GM18526 (cell line): ENCODE data around the gene PXYLP1.

Experiments used
- POLR2A ChIP-seq: IDR thresholded peaks from 3 replicates; pipeline ENCODE4 v1.6.1; 2011; ENCODE audit not compliant: insufficient read length; ENCODE audit errors: extremely low read depth

The PXYLP1 gene

DNA sequence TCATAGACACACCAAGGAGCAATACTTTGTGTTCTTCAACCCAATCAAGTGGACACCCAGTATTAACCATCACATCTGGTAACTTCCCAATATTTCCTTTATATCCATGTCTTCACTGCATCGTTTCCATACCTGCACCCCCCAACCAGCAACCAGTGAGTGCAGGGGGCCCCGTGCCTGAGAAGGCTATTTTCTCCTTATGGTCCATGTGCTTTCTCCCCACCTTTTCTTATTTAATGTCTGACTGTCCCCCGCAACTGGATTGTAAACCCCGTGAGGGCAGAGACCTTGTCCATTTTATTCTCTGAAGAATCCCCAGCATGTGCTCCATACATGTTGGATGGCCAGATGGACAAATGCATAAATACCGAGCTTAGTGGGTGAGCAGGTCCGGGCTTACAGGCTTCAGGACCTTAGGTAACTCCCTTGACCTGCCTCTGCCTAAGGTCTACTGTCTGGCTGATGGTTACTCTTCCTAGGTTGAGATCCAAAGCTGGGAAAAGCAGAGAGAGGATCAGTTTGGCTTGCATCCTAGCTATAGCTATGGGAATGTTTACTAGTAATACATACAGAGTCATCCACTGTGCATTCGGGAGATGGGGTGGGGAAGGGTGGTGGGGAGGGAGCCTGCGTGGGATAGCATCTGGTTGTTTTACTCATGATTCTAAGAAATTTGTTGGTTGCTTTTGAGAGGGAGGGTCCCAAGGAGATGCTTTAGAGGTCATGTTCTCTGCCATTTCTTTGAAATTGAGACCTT, 41.5 kb downstream of the PXYLP1 start:
- no peak for TF ChIP-seq POLR2A

DNA sequence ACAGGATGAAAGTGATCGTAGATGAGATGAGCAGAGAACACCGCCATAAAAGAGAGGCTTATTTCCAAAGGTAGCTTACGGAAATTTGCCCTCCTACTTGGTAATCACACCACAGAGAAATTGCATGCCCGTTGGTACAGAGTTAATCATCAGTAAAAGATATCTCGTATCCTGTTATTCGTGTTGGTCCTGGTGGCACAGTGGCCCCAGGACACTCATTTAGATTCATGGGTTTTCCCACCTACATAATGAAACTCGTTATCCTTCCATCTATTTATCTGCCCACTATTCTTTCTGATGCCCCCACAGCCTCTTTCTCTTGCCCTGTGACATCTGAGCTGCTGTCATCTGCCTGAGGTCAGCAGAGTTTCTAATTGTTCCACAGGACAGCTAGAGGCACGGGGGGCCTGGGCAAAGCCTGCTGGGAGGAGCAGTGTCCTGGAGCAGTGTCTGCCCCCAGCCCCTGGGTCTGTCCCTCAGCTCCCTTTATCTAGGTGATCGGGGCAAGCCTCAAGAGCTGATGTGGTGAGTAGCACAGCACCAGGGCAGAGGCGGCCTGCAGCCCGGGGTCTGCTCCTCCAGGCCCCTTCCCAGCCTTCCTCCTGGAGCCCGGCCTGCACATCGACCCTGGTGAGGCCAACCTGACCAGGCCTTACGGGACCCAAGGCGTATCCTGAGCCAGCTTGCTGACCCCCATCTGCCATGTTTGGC, 42.2 kb downstream of the PXYLP1 start:
- no peak for TF ChIP-seq POLR2A

DNA sequence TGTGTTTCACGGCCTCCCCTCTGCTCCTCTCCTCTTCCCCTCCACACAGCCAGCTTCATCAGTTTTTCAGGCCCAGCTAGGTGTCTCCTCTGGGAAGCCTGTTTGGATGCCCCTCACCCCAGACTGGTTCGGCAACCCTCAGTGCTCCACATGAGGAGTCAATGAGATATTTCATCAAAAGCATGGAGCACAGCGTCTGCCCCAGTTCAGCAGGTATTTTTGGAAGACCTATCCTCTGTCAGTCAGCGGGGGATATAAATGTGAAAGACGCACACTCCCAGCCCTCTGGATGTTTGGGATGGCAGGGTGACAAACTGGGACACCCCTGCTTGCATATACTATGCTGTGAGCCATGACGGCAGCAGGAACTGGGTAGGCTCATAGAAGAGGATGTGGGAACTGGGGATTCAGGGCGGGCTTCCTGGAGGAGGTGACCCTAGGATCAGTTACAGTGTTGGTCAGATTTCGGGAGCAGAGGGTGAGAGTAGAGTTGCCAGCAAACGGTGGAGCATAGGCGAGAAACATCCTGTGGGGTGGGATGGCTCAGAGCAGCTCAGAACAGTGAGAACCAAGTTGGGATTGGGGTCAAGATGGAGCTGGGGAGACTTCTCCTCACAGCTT, 42.9 kb downstream of the PXYLP1 start:
- TF ChIP-seq POLR2A, result no peak

DNA sequence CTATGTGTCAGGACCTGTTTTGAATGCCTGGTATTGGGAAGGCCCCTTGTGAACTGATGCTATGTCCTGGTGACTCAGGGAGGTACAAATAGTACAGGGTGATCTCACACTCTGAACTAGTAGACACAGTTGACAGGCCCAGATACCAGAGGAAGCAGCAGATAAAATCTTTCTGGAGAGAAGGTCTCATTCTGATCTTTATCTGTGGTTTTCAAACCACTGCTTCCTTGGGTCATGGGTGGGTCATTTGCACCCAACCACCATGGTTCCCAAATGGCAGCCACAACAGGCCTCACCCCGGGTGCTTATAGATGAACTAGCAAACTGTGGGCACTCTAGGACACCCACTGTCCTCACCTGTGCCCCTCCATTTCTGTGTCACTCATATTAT, 43.4 kb downstream of the PXYLP1 start:
- no peak for TF ChIP-seq POLR2A

DNA sequence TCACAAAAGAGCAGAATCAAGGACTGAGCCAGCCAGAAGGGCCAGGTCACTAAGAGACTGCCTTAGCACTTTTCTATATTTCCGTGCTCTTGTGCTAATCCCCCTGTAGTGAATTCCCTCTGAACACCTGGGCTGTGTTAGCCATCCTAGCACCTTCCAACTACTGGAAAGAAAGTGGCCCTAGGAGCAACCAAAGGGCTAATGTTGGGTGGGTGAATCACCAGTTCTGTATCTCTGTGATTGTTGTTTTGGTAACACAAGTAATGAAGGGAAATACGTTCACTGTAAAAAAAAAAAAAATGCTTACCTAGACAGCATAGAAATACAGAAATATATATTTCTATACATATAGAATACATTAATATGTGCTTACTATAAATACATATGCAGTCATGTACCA, 43.9 kb downstream of the PXYLP1 start:
- no peak for TF ChIP-seq POLR2A

DNA sequence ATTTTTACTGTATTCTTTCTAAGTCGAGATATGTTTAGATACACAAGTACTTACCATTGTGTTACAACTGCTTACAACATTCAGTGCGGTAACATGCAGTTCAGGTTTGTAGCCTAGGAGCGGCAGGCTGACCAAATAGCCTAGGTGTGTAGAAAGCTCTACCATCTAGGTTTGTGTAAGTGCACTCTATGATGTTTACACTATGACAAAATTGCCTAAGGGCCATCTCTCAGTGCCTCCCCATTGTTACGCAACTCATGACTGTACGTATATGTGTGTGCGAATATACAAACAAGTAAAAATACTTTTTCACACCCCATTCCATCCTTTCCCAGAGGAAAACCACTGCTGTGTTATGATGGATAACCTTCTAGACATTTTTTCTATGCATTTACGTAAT, 44.3 kb downstream of the PXYLP1 start:
- TF ChIP-seq POLR2A, result no peak

DNA sequence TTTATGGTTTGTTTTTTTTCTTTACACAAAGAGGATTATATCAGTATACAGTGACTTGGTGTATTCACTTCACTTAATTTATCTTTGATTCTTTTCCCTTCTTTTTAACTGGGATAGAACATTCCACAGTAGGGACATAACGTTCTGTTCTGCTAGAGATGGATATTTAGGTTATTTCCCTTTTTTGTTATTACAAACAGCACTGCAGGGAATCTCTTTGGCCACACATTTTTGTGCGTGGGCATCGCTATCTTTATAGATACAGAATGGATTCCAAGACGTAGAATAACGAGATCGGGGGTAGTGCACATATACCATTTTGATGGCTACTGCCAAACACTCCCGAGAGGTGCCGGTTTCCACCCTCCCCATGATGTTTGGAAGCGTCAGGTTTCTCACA, 44.8 kb downstream of the PXYLP1 start:
- no peak for TF ChIP-seq POLR2A

DNA sequence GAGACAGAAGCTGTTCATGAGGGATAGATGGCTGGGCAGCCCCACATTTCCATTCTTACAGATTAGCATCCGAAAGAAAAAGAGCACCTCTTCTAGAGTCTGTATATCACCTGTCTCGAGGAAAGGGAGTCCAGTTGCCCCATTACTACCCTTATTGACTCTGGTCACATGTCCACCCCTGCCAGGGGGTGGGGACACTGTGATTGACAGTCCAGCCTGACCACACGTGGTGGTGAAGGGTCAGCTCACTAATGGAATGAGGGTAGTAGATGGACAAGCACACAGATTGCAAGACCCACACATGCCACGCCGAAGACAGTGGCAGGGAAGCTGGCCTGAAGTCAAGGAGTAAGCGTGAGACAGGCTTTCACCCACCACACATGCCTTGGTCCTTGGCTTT, 45.8 kb downstream of the PXYLP1 start:
- TF ChIP-seq POLR2A, result no peak

DNA sequence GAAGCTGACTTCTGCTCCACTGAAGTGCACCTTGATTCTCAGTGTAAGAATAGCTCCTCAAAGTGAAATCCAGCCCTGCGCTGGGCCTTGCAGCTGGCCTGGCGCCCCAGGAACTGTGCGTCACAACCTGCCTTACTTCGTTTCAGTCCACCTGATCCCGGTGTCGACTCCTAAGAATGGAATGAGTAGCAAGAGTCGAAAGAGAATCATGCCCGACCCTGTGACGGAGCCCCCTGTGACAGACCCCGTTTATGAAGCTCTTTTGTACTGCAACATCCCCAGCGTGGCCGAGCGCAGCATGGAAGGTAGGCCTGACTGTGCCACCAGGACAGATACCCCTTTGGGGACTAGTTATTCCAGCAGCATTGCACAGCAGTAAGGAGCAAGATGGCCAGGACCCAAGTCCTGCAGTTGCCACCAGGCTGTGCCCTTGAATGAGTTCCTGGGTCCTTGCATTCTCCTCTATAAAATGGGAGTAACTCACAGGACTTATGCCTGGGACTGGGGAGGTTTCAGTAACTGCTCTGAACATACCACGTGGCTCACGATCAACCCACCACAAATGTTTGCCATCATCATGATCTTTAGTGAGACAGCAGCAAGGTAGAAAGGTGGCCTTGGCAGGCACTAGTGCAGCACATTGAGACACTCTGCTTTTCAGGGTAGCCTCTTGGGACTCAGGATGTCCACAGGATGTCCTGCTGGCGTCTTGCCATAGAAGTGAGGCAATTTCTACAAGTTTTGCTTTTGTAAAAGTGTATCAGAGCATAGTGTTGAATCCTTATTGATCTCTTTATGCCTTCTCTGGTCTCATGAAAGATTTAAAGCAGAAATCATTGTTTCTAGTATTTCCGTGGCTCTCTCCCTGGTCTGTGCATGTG, 46.8 kb downstream of the PXYLP1 start:
- TF ChIP-seq POLR2A, result no peak

DNA sequence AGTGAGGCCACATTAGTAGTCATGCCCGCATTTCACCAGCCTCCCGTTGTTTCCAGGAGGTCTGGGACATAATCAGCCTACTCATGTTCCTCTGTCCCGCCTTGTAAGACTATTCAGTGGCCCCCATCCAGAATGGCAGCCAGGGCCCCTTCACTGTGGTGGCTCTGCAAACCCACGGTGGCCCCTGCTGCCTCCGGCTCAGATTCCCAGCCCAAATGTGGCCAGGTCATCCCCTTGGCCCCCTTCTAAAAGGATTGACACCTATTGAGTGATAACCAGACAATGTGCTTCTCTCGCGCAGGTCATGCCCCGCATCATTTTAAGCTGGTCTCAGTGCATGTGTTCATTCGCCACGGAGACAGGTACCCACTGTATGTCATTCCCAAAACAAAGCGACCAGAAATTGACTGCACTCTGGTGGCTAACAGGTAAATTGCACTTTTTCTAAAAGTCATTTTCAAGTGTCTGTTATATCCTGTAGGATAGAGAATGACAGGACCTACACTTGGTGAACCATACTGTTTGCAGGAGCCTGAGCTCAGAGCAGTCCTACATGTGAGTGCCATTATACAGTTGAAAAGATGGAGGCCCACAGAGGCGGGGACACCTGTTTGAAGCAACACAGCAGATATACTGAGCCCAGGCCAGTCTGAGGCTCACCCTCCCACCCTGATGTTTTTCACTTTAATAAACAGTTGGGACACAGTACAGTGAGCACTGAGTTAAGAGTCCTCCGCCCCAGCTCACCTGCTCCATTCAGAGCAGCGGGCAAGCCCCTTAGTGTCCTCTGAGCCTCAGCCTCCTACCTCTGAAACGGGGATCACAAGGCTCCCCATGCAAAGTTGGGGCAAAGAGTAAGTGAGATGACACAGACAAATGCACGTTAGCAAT, 47.7 kb downstream of the PXYLP1 start:
- no peak for TF ChIP-seq POLR2A

DNA sequence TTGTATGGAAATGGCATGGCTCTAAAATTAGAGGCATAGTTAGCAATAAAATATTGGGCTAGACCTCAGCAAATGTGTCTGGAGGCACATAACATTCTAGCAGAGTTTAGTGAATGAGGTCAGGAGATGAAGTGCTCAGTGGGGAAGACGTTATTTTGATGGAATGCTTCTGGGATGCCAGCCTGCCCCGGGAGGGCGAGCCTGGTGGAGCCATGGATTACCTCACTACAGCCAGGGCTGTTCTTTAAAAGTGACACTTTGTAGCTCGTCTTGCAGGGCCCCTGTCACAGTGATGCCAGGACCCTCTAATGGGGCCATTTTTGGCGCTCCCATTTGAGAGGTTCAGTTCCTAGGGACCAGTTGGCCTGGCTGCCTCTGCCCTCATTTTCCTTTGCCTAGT, 48.5 kb downstream of the PXYLP1 start:
- TF ChIP-seq POLR2A, result no peak

DNA sequence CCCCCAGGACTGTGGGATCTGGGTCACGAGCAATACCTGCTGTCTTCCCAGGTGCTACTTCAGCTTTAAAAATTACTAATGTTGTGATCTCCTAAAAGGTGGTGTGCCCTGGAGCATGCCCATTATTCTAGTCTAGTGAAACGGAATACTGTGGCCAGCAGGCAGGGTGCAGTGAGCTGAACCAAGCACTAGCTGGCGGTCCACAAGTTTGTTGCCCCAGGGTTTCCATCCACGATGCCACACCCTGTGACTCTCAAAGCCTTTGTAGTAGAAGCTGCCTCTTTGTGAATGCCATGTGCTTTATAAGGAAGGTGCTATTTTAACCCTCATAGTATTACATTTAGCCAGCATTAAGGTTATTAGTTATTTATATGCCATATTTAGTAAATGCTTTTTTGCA, 49.1 kb downstream of the PXYLP1 start:
- TF ChIP-seq POLR2A, result no peak

DNA sequence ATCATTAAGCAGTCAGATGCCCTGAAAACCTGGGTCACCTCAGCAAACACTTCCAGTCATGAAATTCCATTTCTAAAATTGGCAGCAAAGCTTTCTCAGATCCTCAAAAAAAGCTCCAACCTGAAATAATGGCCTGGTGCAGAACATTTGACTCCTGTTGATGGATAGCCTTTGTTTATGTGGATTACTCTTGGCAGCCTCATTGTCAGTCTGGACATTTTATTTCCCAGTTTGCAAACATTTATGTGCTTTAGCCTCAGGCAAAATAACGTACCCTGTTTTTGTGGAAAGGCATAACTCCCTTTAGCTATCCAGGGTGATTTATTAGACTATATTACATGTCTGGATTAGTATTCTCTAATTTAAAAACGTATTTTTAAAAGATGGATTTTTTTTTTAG, 53.9 kb downstream of the PXYLP1 start:
- no peak for TF ChIP-seq POLR2A

DNA sequence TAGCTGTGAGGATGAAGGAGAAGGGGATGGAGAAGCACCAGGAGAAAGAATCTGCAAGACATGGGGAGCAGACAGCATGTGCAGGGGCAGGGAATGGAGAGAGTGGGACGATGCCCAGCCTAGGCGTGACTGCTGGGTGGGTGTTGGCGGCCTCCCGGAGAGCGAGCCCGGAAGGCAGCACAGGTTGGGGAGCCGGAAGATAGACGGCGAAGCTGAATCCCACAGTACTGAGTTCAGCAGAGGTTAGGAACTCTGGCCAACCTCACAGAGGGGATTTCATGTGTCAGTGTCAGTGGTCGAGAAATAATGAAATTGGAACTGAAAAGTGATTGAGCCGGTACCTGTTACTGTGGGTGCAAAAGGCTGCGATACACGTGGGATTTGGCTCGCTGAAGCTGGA, 55.2 kb downstream of the PXYLP1 start:
- TF ChIP-seq POLR2A, result no peak
